KOPT-K1 (cell line): ENCODE results near the gene GSTA4.
"Not testable (repeated sequence)": the region's sequence is repeated elsewhere in the genome, so short reads cannot be mapped to it uniquely, and the experiment has no call there.

Experiments used
- H3K27ac ChIP-seq: fragments of 200-600 bp; sonication (generic); 2 replicates; pipeline ENCODE4 v1.5.1; 2016; ENCODE audit warnings: antibody characterized with exemption, mild to moderate bottlenecking, low read depth, low read length; ENCODE audit not compliant: poor library complexity, severe bottlenecking
- H3K36me3 ChIP-seq: fragments of 200-600 bp; sonication (generic); 2 replicates; pipeline ENCODE4 v1.5.1; 2017; ENCODE audit warnings: antibody characterized with exemption, mild to moderate bottlenecking, low read length, moderate library complexity; ENCODE audit not compliant: insufficient read depth
- H3K9me3 ChIP-seq: fragments of 200-600 bp; sonication (generic); 2 replicates; pipeline ENCODE4 v1.5.1; 2017; ENCODE audit warnings: antibody characterized with exemption, low read length, mild to moderate bottlenecking; ENCODE audit not compliant: insufficient read depth, poor library complexity, severe bottlenecking

Gene GSTA4

GRCh38 chr6:53027131-53027718 is 32.1 kb upstream of the GSTA4 start:
- no peaks in the 10 kb centered on the region for H3K9me3 ChIP-seq
- H3K36me3 ChIP-seq: no peaks in the 10 kb centered on the region
- no peak overlapping the region for H3K27ac ChIP-seq

GRCh38 chr6:53026526-53026925 is 31.4 kb upstream of the GSTA4 start:
- Histone ChIP-seq H3K27ac (no peak overlapping the region), H3K36me3 (no peaks in the 10 kb centered on the region), H3K9me3 (no peaks in the 10 kb centered on the region)

- Histone ChIP-seq H3K27ac (no peak overlapping the region), H3K36me3 (no peaks in the 10 kb centered on the region), H3K9me3 (no peaks in the 10 kb centered on the region)
Observed at GRCh38 chr6:53023323-53023722, 28.2 kb upstream of the GSTA4 start.

- Histone ChIP-seq H3K9me3 (no peaks in the 10 kb centered on the region), H3K27ac (no peak overlapping the region), H3K36me3 (peaks cover 6% of the 10 kb centered on the region; the same call in 1 of the 2 replicates)
Observed at GRCh38 chr6:53020005-53020744, 25.1 kb upstream of the GSTA4 start.

GRCh38 chr6:53018446-53018845 is 23.4 kb upstream of the GSTA4 start:
- Histone ChIP-seq H3K36me3 (peaks cover 6% of the 10 kb centered on the region; the same call in 1 of the 2 replicates), H3K9me3 (no peaks in the 10 kb centered on the region), H3K27ac (no peak overlapping the region)

- Histone ChIP-seq H3K27ac (no peak overlapping the region), H3K9me3 (no peaks in the 10 kb centered on the region), H3K36me3 (peaks cover 15% of the 10 kb centered on the region; the same call in 1 of the 2 replicates)
Observed at GRCh38 chr6:53015486-53015885, 20.4 kb upstream of the GSTA4 start.

- Histone ChIP-seq H3K36me3 (peaks cover 15% of the 10 kb centered on the region; the same call in 1 of the 2 replicates), H3K9me3 (no peaks in the 10 kb centered on the region), H3K27ac (no peak overlapping the region)
Observed at GRCh38 chr6:53014744-53015143, 19.7 kb upstream of the GSTA4 start.

- Histone ChIP-seq H3K36me3 (peaks cover 15% of the 10 kb centered on the region; the same call in 1 of the 2 replicates), H3K27ac (no peak overlapping the region), H3K9me3 (no peaks in the 10 kb centered on the region)
Observed at GRCh38 chr6:53014063-53014462, 19.0 kb upstream of the GSTA4 start.

GRCh38 chr6:53011979-53012378 is 16.9 kb upstream of the GSTA4 start:
- Histone ChIP-seq H3K9me3 (no peaks in the 10 kb centered on the region), H3K36me3 (peaks cover 9% of the 10 kb centered on the region; the same call in 1 of the 2 replicates), H3K27ac (no peak overlapping the region)

- Histone ChIP-seq H3K36me3 (peaks cover 9% of the 10 kb centered on the region; the same call in 1 of the 2 replicates), H3K27ac (no peak overlapping the region), H3K9me3 (no peaks in the 10 kb centered on the region)
Observed at GRCh38 chr6:53010504-53010903, 15.4 kb upstream of the GSTA4 start.

GRCh38 chr6:53009511-53009910 is 14.4 kb upstream of the GSTA4 start:
- Histone ChIP-seq H3K36me3 (peaks cover 9% of the 10 kb centered on the region; the same call in 1 of the 2 replicates), H3K27ac (no peak overlapping the region), H3K9me3 (no peaks in the 10 kb centered on the region)

GRCh38 chr6:53009056-53009455 is 14.0 kb upstream of the GSTA4 start:
- Histone ChIP-seq H3K27ac (no peak overlapping the region), H3K36me3 (peaks cover 9% of the 10 kb centered on the region; the same call in 1 of the 2 replicates), H3K9me3 (no peaks in the 10 kb centered on the region)

GRCh38 chr6:53008192-53008687 is 13.2 kb upstream of the GSTA4 start:
- H3K27ac ChIP-seq, H3K36me3 ChIP-seq, H3K9me3 ChIP-seq: not testable (repeated sequence)

GRCh38 chr6:53005663-53006250 is 10.7 kb upstream of the GSTA4 start:
- H3K27ac ChIP-seq: no peak overlapping the region
- H3K36me3 ChIP-seq: peaks cover 2% of the 10 kb centered on the region; the same call in 1 of the 2 replicates
- no peaks in the 10 kb centered on the region for H3K9me3 ChIP-seq

- no peaks in the 10 kb centered on the region for H3K9me3 ChIP-seq
- H3K36me3 ChIP-seq: no peaks in the 10 kb centered on the region
- H3K27ac ChIP-seq: no peak overlapping the region
Observed at GRCh38 chr6:52999456-52999855, 4.4 kb upstream of the GSTA4 start.
